Fibroblast of lung (primary cell): ENCODE results near the gene APOM.

Experiments
- CTCF ChIP-seq, 2 donors: IDR thresholded peaks in 1 of 2; conservative IDR thresholded peaks in 1 of 2; 1 replicate in 1 of 2; 2 replicates in 1 of 2; pipeline ENCODE4 v1.5.1; 2011 to 2012; ENCODE audit warnings: low read length in 2 of 2, control low read depth in 1 of 2, inconsistent platforms in 1 of 2, low read depth in 1 of 2, mild to moderate bottlenecking in 1 of 2
- EZH2 ChIP-seq: IDR thresholded peaks from 2 replicates; pipeline ENCODE4 v1.5.1; 2012; ENCODE audit warnings: low read length, control low read depth, mild to moderate bottlenecking; ENCODE audit errors: missing control alignments

- TF ChIP-seq CTCF (conservative IDR thresholded peaks at IDR 0.05 in 1 of 2, IDR thresholded peaks at IDR 0.05 in 1 of 2; ENCODE audit: low read depth in 1 of 2, low read length in 2 of 2) (peak; percentile 61 to 76), EZH2 (no peak)
Observed at GRCh38 chr6:31680226-31681134, 24.8 kb downstream of the APOM start, which contains the start of gene LY6G5C.
